GM21367 (cell line): ENCODE results near the gene KCNK6.

Experiments used
- ATAC-seq: cut with Tn5 transposase; IDR thresholded peaks from one replicate; pipeline ENCODE4 v1.9.1; 2021; ENCODE audit not compliant: unreplicated experiment

KCNK6 gene

GRCh38 chr19:38294090-38294489 lies 25.6 kb upstream of the KCNK6 start:
- ATAC-seq = no peak

- ATAC-seq = no peak
Observed at GRCh38 chr19:38298821-38299680, 20.6 kb upstream of the KCNK6 start.

GRCh38 chr19:38303517-38304351 lies 15.9 kb upstream of the KCNK6 start, which contains the start of gene C19orf33:
C19orf33 (plus strand) TSS chr19:38304251; CDS start chr19:38304262, 11 bp downstream.
- no peak for ATAC-seq

- no peak for ATAC-seq
Observed at GRCh38 chr19:38304352-38304865, 15.2 kb upstream of the KCNK6 start.

DNA sequence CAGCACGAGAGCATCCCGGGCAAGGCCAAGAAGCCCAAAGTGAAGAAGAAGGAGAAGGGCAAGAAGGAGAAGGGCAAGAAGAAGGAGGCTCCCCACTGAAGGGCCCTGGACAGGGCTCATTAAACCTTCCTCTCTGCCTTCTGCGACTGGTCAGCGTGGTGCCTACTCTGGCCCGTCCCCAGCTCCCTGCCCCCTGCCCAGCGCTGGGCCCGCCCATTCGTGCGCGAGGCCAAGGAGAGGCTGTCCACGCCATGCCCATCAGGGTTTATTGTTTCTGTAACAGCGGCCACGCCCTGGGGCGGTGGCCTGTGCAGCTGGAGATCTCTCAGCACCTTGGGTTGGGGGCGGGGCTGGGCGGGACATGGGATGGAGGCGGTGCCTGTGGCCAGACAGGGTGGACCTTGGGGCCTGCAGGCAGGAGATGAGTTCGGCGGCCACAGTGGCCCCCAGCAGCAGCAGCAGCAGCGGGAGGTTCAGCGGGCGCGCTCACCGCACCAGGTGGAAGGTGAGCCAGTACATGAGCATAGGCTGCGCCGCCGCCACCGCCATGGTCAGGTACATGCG lies 14.7 kb upstream of the KCNK6 start:
- no peak for ATAC-seq

DNA sequence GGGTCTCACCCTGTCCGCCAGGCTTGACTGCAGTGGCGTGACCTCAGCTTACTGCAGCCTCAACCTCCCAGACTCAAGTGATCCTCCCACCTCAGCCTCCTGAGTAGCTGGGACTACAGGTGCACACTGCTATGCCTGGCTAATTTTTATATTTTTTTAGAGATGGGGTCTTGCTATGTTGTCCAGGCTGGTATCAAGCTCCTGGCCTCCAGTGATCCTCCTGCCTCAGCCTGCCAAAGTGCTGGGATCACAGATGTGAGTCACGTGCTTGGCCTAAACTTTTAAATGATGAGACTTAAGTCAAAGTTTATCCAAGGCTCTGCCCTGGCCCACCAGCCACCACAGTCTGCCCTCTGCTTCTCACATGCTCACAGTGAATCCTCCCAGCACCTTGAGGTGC lies 13.4 kb upstream of the KCNK6 start:
- ATAC-seq = no peak

- no peak for ATAC-seq
Observed at GRCh38 chr19:38307076-38307475, 12.6 kb upstream of the KCNK6 start.

DNA sequence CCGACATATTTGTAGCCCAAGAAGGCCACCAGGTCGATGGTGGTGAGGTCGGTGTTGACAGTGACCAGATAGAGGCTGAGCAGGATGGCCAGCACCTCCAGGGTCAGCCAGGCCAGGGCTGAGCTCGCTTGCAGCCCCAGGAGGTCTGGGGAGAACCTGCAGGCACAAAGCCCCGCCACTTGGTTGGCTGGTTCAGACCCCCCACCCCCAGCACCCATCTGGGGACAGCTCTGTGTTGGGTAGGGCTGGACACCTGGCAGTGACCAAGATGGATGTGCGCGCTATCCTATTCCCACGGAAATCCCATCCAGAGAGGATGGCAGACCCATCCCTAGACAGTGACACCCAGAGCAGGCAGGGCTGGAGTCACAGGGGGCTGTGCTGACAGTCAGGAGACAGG lies 12.0 kb upstream of the KCNK6 start:
- no peak for ATAC-seq

GRCh38 chr19:38308006-38308766 lies 11.5 kb upstream of the KCNK6 start:
- ATAC-seq = no peak

DNA sequence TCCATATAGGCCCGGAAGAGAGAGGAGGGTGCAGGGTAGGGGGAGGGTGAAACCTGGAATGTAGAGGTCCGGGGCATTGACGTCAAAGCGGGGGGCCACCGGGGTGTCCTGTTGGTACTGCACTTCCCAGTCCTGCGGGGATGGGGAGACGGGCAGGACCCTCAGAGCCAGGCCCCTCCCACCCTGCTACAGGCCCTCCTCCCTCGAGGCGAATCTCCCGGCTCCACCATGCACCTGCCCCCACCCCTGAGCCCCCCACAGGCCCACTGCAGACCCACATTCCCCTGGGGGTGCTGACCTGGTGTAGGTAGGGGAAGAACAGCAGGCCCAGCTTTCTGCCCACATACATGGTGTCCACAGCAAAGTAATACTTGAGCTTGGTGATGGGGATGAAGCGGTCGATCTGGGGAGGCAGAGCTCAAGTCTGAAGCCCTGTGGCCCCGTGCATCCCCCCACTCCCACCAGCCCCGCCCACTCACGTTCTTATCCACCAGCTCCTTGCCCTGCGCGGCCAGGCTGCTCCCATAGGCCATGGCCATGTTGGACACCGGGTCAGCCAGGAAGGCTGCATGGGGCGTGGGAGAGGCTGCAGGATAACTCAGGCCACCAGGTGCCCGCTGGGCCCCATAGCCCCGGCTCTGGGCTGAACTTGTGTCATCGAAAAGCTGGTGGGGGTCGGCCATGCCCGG lies 10.6 kb upstream of the KCNK6 start:
- ATAC-seq = no peak

DNA sequence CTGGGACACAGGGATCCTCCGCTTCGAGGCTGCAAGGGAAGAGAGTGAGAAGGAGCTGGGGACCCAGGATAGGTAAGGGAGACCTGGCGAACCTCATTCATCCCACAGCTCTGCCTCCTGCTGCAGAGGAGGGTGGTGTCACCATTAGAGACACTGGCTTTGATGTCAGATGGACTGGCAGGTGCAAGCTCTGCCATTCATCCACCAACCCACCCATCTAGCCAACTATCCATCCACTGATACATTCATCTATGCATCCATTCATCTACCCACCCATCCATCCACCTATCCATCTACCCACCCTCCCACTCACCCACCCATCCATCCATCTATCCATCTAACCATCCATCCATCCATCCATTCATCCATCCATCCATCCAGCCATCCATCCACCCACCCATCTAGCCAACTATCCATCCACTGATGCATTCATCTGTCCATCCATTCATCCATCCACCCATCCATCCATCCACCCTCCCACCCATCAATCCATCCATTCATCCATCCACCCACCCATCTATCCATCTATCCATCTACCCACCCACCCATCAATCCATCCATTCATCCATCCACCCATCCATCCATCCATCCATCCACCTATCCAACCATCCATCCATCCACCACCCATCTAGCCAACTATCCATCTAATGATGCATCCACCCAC lies 9.9 kb upstream of the KCNK6 start:
- no peak for ATAC-seq

- ATAC-seq = no peak
Observed at GRCh38 chr19:38310279-38310670, 9.4 kb upstream of the KCNK6 start.

GRCh38 chr19:38310986-38311385 lies 8.7 kb upstream of the KCNK6 start:
- ATAC-seq = no peak

DNA sequence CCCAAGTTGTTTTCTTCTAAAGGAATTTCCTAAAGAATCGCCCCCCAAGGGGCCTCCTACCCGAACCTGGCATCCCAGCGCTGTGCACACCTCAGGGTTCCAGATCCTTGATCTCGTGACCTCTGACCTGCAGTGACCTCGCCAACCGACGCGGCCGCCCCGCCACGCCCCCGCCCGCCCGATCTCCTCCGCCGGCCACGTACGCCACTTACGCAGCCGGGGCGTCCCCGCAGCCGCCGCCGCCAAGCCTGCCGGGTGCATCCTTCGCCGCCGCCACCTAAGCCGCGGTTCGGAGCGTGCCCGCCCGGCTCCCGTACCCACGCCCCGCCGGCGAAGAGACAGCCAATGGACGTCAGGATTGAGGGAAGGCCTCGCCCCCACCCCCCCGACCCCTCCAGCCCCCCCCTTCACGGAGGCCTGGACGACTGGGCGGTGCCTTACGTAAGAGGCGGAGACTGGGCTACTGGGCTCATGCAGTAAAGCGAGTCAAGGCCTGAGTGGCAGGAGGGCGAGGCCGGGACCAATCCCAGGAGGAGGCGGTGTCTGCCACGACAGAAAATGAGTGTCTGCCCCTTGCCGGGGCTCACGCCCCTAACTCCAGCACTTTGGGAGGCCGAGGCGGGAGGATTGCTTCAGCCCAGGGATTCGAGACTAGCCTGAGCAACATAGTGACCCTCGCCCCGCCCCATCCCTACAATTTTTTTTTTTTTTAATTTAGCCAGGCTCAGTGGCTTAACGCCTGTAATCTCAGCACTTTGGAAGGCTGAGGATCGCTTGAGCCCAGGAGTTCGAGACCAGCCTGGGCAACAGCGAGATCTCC lies 3.8 kb upstream of the KCNK6 start, which contains the start of gene YIF1B:
Gene YIF1B (minus strand): TSS at position 291 of the 820 bp plus-strand sequence. CDS start 30 bp downstream, at position 261.
- peak; percentile 76 for ATAC-seq

- no peak for ATAC-seq
Observed at GRCh38 chr19:38316477-38317067, 3.1 kb upstream of the KCNK6 start.

DNA sequence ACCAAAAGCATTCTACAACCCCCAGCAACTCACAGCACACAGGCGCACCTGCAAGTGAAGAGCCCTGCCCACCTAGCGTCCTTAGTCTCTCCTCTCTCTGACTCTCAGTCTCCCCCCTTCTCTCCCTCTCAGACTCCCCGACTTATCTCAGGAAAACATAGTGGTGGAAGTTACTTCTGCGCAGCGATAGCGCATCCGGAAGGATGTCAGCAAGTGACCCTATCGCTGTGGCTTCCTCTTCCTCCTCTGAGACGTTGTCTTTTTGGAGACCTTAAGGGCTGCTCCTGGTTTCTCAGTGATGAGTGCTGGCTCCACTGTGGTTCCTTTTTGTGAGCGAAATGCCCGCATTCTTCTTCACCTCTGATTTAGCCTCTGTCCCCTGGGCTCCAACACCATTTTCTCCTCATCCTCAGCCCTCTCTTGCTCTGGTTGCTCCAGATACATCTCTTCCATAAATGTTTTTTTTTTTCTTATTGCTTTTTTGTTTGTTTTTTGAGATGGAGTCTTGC lies 2.5 kb upstream of the KCNK6 start:
- no peak for ATAC-seq

DNA sequence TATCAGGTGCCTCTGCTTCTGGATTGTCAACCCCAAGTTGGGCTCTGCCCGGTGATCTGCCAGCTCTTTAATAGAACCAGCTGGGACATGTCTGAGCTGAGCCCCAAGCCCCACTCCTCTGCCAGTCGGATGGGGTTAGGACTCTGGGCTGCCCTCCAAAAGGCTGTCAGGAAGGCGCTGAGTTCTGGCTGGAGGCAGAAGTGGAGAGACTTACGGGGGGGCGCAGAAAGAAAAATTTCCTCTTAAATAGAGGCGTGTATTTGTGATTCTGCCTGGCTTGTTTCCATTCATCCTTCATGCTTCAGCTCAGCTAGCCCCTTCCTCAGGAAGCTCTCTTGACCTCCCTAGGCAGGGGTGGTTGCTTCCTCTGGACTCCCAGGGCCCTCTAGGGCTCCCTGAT lies 985 bp upstream of the KCNK6 start:
- no peak for ATAC-seq

- no peak for ATAC-seq
Observed at GRCh38 chr19:38320969-38321339, 1.3 kb downstream of the KCNK6 start.
